Choroid plexus epithelial cell (primary cell): Measurements from ENCODE around the gene POFUT1.
"Not testable (repeated sequence)": the region's sequence is repeated elsewhere in the genome, so short reads cannot be mapped to it uniquely, and the experiment has no call there.

Source experiments
- DNase-seq: peaks from one replicate; pipeline ENCODE4 v3.0.0-alpha.2; 2010; ENCODE audit warnings: low read depth
- H3K4me3 ChIP-seq: 2 replicates; pipeline ENCODE4 v1.5.1; 2011; ENCODE audit warnings: low read depth, mild to moderate bottlenecking, control low read depth, low read length, moderate library complexity
- CTCF ChIP-seq: conservative IDR thresholded peaks from 2 replicates; pipeline ENCODE4 v1.5.1; 2011; ENCODE audit warnings: low read depth, mild to moderate bottlenecking, control low read depth, inconsistent platforms, low read length, moderate library complexity

The POFUT1 gene

DNA sequence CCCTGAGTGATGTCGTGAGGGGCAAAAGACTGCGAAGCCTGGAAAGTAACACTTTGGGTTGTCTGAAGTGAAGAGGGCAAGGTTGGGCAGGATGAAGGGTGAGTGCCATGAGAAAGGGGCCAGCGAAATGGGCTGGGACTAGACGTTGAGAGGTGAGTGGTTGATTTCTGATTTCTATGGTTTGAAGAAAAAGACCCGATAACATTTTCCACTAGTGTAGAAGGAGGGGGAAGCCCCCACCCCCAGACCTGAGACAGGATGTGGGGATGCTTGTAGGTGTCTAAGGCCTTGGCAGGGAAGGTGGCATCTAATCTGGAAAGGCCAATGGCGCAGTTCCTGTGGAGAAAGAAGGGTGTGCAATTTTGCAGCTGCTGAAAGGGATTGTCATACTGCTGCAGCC lies 44.5 kb downstream of the POFUT1 start:
- H3K4me3 ChIP-seq = no peak overlapping the region
- no peak for DNase-seq
- no peak for TF ChIP-seq CTCF

- DNase-seq, H3K4me3 ChIP-seq: not testable (repeated sequence)
Measured at GRCh38 chr20:32260973-32261372, 53.3 kb downstream of the POFUT1 start.

DNA sequence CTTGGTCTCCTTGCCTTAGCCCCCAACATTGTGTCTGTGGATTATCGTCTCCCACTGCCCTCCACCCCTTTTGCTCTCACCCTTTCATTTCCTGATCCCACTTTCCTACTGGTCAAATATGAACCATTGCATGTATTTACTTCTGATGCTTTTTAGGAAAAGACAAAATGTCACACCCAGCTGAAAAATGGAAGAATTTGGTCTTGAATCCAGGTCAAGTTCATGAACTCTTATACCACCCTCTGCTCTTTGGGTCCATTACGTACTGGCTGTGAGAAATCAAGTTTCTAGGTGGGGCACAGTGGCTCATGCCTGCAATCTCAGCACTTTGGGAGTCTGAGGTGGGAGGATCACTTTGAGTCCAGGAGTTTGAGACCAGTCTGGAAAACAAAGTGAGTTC lies 54.0 kb downstream of the POFUT1 start:
- TF ChIP-seq CTCF = no peak
- H3K4me3 ChIP-seq = no peak overlapping the region
- no peak for DNase-seq

- TF ChIP-seq CTCF = no peak
- no peak overlapping the region for H3K4me3 ChIP-seq
- DNase-seq = no peak
Measured at GRCh38 chr20:32263398-32263954, 55.8 kb downstream of the POFUT1 start.

GRCh38 chr20:32271620-32272019 lies 63.9 kb downstream of the POFUT1 start:
- no peak for DNase-seq
- H3K4me3 ChIP-seq = no peak overlapping the region
- TF ChIP-seq CTCF = no peak

- TF ChIP-seq CTCF = no peak
- DNase-seq = no peak
- H3K4me3 ChIP-seq = no peak overlapping the region
Measured at GRCh38 chr20:32274359-32274758, 66.7 kb downstream of the POFUT1 start.

- DNase-seq, H3K4me3 ChIP-seq: not testable (repeated sequence)
Measured at GRCh38 chr20:32275163-32275562, 67.5 kb downstream of the POFUT1 start.

DNA sequence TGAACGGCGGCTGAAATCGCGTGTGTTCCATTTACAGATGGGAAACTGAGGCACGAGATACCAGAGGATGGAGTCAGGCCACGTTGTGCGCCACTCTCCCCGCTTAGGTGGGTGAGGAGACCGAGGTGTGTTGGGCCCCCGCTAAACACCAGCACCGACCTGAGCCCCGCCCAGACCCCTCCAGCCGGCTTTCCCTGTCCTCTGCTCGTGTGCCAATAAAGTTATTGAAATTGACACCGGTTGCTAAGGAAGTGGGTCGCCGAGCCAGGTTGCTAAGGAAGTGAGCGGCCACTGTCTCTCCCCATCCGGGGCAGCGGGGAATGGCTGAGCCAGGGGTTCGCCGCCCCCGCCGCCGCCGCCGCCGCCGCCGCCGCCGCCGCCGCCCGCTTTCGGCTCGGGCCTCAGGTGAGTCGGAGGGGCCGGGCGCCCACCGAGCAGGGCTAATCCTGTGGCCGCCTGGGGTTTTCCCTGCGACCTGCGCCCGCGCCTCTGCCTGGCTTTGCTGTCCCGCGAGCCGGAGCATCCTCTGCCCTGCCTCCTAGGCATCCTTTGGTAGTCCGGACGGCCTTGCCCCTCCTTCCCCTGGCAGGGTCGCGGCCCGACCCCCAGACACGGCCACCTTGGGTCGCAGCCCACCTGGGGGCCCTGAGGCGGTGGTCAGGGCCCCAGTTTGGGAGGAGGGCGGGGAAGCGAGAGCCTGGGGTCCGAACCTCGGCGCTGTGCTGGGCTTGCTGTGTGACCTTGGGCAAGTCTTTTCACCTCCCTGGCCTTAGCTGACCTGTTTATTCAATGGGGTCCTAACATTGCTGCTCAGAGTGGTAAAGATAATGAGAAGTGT lies 69.9 kb downstream of the POFUT1 start, which contains the start of gene KIF3B:
Gene KIF3B (plus strand): TSS at position 291 of the 838 bp plus-strand sequence. CDS start 32,127 bp downstream, outside the sequence.
- peak within 1 kb of the TSS; percentile 95 for H3K4me3 ChIP-seq
- no peak for TF ChIP-seq CTCF
- DNase-seq = peak; percentile 93
